ENCODE data around the gene NOL4L.

Gene NOL4L

GRCh38 chr20:32576560-32576959, 8.6 kb downstream of the NOL4L start:
- DNase-seq (ENCODE audit: low spot score), result no peak

- DNase-seq (ENCODE audit: low spot score), result no peak
Observed at GRCh38 chr20:32575805-32576204, 9.3 kb downstream of the NOL4L start.

GRCh38 chr20:32575227-32575581, 9.9 kb downstream of the NOL4L start:
- DNase-seq (ENCODE audit: low spot score), result no peak

GRCh38 chr20:32574296-32575226, 10.6 kb downstream of the NOL4L start:
- no peak for DNase-seq (ENCODE audit: low spot score)

- DNase-seq (ENCODE audit: low spot score), result no peak
Observed at GRCh38 chr20:32573167-32573851, 11.8 kb downstream of the NOL4L start.

GRCh38 chr20:32572271-32572968, 12.7 kb downstream of the NOL4L start:
- no peak for DNase-seq (ENCODE audit: low spot score)

GRCh38 chr20:32571566-32571965, 13.6 kb downstream of the NOL4L start:
- DNase-seq (ENCODE audit: low spot score), result no peak

GRCh38 chr20:32570401-32571190, 14.5 kb downstream of the NOL4L start:
- DNase-seq (ENCODE audit: low spot score), result no peak

- no peak for DNase-seq (ENCODE audit: low spot score)
Observed at GRCh38 chr20:32569380-32570305, 15.5 kb downstream of the NOL4L start.

- no peak for DNase-seq (ENCODE audit: low spot score)
Observed at GRCh38 chr20:32569018-32569379, 16.1 kb downstream of the NOL4L start.

- no peak for DNase-seq (ENCODE audit: low spot score)
Observed at GRCh38 chr20:32567384-32568178, 17.6 kb downstream of the NOL4L start.

- DNase-seq (ENCODE audit: low spot score), result no peak
Observed at GRCh38 chr20:32566379-32567374, 18.5 kb downstream of the NOL4L start.

GRCh38 chr20:32565735-32566032, 19.4 kb downstream of the NOL4L start:
- no peak for DNase-seq (ENCODE audit: low spot score)

GRCh38 chr20:32564921-32565734, 20.0 kb downstream of the NOL4L start:
- DNase-seq (ENCODE audit: low spot score), result no peak

- DNase-seq (ENCODE audit: low spot score), result no peak
Observed at GRCh38 chr20:32564440-32564839, 20.7 kb downstream of the NOL4L start.

GRCh38 chr20:32563311-32564272, 21.5 kb downstream of the NOL4L start:
- no peak for DNase-seq (ENCODE audit: low spot score)

GRCh38 chr20:32562495-32562911, 22.6 kb downstream of the NOL4L start:
- DNase-seq (ENCODE audit: low spot score), result no peak
